HuH-7 (cell line): ENCODE results near the gene RCAN3.
"Not testable (repeated sequence)": the region's sequence is repeated elsewhere in the genome, so short reads cannot be mapped to it uniquely, and the experiment has no call there.

Source experiments
- DNase-seq: peaks from one replicate; pipeline ENCODE4 v3.0.0; 2011; ENCODE audit warnings: low spot score

RCAN3 gene

DNA sequence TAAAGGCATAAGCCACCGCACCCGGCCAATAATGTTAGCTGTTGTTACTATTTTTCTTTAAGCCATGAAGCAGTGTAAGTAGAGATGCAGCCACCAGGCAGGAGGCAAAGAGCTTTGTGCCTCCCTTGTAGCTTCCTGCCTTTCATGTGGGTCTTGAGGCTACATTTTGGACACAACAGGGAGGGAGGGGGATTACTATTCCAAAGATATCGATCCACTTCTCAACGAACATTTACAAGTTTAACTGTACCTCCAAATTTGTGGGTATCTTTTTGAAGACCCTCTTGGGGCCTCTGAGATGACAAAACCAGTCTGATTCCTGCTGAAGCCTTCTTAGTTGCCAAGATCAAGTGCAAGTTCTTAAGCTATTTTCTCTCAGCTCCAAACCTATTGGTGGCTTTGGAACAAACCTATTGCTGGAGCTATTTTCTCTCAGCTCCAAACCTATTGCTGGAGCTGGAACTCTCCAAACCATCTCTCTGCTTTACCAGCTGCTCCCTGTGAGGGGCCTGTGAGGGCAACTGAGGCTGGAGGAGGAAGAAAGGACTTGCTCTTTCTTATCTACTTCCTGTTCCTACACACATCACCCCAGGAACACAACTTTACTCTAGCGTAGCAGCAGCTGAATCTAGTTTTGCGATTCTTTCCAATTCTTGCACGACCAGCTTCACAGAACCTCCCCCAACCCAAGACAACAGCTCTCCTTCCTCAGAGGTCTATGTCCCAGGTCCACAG is 16.1 kb upstream of the RCAN3 start:
- DNase-seq = no peak

DNA sequence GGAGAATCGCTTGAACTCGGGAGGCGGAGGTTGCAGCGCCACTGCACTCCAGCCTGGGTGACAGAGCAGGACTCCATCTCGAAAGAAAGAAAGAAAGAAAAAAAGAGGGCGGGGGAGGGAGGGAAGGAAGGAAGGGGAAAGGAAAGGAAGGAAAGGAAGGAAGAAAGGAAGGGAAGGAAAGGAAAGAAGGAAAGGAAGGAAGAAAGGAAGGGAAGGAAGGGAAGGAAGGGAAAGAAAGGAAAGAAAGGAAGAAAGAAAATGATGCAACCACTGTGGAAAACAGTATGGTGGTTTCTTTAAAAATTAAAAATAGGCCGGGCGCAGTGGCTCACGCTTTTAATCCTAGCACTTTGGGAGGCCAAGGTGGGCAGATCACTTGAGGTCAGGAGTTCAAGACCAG is 15.2 kb upstream of the RCAN3 start:
- DNase-seq = no peak

DNA sequence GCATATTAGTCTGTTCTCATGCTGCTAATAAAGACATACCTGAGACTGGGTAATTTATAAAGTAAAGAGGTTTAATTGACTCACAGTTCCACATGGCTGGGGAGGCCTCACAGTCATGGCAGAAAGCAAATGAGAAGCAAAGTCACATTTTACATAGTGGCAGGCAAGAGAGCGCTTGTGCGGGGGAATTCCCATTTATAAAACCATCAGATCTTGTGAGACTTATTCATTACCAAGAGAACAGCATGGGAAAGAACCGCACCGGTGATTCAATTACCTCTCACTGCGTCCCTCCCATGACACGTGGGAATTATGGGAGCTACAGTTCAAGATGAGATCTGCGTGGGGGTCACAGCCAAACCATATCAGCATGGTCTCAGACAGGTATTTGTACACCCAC is 14.5 kb upstream of the RCAN3 start:
- not testable (repeated sequence) for DNase-seq

DNA sequence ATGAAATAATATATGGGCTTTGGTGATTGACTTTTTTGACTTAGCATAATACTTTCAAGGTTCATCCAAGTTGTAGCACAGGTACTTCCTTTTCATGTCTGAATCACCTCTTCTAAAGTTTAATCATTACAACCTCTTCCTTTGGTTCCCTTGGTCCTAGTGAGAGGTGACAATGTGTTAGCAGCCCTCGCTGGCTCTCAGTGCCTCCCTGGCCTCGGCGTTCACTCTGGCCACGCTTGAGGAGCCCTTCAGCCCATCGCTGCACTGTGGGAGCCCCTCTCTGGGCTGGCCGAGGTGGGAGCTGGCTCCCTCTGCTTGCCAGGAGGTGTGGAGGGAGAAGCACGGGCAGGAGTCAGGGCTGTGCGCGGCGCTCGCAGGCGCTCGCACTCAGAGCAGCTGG is 13.0 kb upstream of the RCAN3 start:
- DNase-seq = no peak

DNA sequence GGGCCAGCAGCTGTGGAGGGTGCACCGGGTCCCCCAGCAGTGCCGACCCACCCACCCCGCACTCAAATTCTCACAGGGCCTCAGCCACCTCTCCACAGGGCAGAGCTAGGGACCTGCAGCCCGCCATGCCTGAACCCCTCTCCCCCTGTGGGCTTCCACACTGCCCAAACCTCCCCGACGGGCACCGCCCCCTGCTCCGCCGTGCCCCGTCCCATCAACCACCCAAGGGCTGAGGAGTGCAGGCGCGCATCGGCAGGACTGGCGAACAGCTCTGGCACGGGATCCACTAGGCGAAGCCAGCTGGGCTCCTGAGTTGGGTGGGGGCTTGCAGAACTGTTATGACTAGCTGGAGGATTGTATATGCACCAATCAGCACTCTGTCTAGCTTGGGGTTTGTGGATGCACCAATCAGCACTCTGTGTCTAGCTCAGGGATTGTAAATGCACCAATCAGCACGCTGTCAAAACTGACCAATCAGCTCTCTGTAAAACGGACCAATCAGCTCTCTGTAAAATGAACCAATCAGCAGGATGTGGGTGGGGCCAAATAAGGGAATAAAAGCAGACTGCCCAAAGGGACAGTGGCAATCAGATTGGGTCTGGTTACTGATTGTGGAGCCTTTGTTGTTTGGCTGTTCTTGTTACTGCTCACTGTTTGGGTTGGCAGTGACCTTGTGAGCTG is 12.4 kb upstream of the RCAN3 start:
- DNase-seq = no peak

DNA sequence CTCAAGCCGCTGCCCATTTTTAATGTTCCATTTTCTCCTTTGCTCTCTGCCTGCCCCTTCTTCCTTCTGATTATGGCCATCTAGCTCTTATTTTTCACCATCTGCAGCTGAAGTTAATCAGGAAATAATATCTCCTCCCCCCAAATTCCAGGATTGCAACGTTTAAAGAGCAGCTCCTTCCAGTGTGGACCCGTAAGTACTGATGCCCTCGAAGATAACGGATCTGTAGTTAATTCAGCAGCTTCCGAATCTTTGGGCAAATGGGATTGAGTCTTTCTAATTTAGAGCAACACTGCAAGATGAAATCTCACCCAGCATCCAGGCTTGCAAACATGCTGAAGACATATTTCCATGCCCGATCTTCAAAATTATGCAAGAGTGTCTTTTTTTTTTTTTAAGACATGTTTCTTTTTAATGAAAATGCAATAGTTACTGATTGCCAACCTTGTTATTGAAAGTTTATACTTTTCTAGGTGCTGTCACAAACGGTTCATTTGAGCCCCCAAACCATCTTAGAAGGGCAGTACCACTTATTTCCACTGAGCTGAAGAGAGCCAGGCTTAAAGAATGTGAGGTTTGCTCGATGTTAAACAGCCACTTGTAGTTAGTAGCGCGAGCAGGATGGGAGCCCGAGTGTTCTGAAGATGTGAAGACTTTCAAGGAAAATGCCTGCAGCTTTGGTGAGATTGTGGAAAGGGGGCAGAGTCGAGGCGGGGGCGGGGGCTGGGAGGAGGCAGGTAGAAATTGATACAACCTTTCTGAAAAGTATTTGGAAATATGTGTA is 10.9 kb upstream of the RCAN3 start:
- no peak for DNase-seq

DNA sequence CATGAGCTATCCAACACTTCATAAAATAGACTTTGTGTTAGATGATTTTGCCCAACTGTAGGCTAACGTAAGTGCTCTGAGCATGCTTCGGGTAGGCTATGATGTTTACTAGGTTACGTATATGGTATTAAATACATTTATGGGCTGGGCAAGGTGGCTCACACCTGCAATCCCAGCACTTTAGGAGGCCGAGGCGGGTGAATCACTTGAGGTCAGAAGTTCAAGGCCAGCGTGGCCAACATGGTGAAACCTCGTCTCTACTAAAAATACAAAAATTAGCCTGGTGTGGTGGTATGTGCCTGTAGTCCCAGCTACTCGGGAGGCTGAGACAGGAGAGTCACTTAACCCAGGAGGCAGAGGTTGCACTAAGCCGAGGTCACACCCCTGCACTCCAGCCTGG is 9.7 kb upstream of the RCAN3 start:
- DNase-seq = not testable (repeated sequence)

DNA sequence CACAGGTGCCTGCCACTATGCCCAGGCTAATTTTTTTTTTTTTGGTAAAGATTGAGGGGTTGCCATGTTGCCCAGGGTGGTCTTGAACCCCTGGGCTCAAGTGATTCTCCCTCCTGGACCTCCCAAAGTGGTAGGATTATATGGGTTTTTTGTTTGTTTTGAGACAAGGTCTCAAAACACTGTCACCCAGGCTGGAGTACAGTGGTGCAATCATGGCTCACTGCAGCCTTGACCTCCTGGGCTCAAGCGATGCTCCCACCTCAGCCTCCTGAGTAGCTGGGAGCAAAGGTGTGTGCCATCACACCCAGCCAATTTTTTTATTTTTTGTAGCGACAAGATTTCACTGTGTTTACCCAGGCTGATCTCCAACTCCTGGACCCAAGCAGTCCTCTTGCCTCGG is 8.9 kb upstream of the RCAN3 start:
- DNase-seq = no peak

DNA sequence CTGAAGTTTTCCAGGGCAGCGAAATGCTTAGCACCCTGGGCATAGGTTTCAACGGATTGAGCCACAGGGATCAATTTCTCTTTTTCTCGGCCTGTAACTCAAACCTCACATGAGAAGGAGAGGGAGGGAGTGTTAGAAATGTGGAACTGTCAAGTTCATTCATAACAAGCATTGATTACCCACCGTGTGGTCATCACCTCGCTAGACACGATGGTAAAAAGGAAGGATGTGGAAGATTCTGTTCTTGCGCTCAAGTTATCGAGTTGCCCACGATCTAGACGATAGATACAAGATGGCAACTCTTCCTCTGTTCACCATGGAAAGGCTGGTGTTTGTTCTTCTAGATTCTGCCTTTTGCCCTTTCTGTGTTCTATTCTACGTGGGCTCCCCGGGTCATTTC is 4.0 kb upstream of the RCAN3 start:
- no peak for DNase-seq

DNA sequence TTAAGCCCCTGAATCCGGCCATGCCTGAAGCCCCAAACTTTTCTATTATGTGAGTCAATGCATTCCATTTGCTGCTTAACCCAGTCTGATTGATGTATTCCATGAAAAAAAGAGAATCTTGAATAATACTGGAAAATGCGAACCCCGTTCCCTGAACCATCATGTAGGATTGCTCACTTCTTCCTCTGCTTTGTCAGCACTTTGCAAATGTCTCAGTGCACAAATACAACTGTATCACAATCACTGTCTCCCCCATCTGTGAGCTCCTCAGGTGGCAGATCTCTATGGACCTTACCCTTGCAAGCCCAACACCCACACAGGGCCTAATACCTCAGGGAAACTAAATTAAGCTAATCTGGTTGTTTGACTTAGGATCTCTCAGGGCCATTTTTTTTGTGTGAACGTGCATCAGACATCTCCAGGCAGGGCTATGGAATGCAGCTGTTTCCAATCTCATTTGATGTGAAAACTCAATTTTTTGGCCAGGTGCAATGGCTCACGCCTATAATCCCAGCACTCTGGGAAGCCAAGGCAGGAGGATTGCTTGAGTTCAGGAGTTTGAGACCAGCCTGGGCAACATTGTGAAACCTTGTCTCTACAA is 2.1 kb upstream of the RCAN3 start:
- DNase-seq = no peak

DNA sequence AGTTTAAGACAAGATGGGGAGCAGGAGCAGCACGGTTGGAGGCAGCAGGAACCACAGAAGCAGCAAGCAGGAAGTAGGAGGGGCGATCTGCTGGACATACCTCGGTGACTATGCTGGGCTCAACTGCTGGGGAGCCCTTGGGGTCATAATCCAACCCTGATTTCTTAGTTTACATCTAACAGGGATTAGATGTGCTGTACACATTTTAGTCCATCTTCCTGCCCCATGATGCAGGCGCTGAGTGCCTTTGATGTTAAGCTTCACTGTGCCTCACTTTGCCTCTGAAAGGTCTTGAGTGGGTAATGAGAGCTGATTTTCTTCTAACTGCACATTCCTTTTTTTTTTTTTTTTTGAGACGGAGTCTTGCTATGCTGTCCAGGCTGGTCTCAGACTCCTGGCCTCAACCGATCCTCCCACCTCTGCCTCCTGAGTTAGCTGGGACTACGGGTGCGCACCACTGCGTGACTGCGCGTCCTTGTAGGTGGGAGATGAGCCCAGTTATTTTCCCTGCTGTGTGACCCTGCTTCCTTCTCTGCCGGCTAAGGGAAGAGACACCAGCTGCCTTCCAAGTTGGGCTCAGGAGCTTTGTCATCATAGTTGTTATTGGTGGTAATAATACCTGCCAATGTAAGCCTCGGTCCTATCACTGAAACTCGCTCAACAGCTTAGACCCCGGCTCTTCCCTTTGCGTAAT is 1.1 kb upstream of the RCAN3 start:
- DNase-seq = peak; percentile 30

DNA sequence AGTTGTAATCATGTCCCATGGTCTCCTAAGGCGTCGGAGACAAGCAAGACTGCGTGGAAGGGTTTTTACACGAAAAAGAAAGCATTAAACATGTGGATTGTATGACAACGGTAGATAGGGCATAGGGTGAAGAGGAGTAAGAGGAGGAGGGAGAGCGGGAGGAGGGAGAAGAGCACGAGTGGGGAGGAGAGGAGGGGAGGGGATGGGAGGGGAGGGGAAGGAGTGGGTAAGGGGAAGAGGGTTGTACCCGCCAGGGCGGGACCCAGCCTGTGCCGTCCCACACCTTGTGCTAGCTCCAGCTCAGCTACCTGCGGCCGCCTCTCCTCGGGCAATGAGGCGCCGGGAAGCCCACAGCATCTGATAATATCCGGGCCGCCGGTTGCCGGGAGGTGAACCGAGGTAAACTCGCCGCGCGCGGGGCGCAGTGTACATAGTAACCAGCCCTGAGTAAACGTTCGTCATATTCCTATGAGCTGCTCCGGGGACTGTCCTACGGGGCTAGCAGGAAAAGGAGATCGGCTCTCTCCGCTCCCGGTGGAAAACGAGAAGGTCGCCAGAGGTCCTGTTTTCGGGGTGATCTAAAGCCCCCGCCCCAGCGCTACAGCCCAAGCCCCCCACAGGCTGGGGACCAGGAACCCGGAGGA is 449 bp upstream of the RCAN3 start:
- DNase-seq = peak; percentile 64

DNA sequence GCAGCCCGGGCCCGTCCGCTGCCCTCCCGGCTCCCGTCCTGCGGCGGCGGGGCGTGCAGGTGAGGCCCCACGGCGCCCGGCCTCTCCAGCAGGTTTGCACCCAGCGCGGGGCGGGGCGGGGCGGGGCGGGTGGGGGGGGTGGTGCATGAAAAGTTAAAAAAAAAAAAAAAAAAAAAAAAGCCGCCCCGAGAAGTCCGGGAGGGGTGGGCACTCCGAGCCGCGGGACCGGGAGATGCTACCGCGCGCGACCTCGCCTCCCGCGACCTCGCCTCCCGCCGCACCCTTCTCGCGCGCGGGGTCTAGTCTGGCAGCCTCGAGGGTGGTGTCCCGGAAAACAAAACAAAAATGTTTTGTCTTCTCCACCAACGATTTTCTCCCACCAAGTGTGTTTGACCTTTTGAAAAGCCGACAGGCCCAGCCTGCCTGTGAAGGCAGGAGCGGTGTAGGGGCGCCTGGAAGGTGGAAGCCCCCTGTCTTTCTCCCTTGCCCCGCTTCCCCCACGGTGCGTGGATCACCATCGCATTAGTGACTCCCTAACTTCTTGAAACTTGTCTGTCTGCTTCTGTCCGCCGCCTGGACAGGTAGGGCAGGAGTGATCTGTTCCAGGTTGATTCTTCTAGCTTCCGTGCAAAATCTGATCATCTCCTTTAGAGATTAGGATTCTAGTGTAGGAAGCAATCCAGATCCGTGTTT is 569 bp downstream of the RCAN3 start:
- DNase-seq = no peak

DNA sequence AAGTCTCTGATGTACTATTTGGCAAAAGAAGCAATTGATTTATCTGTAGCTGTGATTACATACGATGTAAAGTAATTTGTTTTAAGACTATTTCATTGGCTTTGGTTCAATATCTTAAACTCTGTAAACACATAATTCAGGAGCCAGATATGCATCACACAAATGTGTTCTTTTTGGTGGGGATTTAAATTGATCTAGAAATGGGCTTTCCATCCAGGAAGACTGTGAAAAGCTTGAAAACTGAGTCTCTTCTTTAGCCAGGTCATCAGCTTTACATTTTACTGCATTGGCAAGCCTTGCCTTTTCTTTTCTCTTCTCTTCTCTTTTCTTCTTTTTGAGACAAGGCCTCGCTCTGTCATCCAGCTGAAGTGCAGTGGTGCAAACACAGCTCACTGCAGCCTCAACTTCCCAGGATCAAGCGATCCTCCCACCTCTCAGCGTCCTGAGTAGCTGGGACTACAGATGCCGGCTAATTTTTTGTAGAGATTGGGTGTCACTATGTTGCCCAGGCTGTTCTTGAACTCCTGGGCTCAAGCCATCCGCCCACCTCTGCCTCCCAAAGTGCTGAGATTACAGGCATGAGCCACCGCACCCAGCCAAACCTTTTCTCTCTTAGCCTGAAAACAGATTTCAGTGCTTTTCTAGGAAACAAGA is 1.4 kb downstream of the RCAN3 start:
- no peak for DNase-seq

DNA sequence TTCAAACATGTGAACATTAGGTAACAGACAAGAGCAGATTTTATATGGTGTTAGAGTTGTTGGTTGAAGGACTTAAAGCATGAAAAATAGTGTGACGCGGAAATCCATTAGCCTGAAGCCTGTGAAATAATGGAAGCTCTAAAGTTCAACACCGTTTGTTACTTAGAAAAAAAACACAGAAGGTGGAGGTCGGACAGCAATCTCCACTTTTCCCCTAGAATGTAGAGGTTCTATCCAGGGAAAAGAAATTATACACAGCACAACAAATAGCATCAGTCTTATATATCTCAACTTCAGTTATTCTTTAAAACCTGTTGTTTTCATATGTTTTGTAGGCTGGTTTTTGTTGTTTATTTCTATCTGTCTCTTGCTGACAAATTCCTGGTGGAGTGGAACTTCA is 1.9 kb downstream of the RCAN3 start:
- no peak for DNase-seq

DNA sequence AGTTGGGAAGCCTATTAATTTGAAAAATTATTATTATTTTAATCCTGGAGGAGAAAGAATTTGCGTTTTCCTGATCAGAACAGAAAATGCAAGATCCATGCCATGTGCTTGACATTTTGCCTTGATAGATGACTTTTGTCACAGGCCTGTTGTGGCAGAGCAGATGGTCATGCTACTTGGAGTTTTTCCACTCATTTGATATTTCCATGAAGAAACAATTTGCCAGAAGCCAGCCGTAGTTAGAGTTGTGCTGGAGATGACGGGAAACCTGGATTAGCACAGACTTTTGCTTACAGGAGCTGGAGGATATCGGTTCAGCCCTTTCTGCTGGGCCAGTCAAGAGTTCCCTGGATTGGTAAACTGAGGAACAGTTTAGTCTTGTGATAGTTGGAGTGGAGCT is 3.2 kb downstream of the RCAN3 start:
- no peak for DNase-seq

DNA sequence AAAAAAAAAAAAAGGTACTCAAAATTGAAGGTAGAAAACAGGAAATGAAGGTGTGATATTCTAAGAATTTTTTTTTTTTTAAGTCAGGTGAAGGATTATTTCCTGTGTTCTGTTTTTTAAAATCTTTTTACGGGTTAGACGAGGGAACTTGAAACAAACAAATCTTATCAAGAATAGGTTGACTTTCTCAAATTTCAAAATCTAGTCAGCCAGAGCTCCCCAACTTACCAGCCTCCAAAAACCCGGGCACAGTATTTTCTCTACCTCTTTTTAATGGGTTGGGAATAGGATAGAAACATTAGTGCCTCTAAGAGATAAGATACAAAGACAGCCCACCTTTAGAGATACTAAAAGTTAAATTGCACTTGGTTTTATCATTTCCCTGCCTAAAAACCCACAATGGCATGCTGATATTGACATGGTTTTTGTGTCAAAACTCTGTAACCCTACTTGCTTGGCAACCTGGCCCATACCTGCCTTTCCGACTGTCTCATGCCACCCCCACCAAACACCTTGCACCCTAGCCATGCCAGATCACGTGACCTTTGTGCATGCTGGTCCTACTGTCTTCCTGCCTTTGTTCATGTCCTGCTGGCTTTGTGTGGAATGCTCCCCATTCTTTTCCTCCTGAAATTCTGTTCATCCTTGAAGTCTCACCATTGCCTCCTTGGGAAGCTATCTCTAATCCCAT is 4.2 kb downstream of the RCAN3 start:
- DNase-seq = no peak

DNA sequence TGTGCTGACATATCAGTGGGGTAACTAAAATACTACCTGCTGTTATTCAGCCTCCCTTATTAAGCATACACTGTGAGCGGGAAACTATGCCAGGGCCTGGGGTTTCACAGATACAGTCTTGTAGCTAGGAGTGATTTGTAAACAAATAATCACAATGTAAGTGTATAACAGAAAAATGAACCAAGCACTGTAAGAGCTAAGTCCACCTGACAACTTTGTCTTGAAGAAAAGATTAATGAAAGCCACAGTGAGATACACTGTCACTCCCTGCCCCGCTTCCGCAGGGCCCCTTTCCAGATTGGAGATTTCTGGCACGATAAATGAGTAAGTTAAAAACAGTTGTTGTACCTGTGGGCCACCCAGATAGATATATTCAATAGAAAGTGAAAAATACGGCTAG is 4.8 kb downstream of the RCAN3 start:
- DNase-seq = no peak

DNA sequence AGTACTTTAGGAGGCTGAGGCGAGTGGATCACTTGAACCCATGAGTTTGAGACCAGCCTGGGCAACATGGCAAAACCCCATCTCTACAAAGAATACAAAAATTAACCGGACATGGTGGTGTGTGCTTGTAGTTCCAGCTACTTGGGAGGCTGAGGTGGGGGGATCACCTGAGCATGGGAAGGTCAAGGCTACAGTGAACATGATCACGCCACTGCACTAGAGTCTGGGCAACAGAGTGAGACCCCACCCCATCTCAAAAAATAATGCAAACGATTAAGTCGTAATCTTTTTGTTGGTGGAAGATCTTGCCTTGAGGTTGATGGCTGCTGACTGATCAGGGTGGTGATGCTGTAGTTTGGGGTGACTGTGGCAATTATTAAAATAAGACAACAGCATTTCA is 6.3 kb downstream of the RCAN3 start:
- DNase-seq = no peak

DNA sequence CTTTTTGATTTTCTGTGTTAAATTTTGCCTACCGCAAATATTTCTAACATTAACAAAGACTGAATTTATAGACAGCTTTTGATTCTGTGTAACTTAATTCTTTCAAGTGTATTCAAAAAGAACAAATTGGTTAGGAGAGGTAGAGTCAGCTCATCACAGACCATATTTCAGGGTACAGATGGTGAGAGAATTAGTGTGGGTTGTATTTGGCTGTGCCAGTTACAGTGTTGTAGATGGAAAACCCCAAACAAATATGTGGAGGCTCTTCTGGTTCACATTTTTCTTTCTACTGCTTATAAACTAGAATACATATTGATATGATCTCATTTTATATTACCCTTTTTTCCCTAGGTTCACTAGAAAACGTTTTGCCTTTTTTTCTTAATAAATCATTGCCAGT is 11.1 kb downstream of the RCAN3 start:
- no peak for DNase-seq
